B cell (primary cell): Measurements from ENCODE around the gene CROCC. TPM values are rescaled to one million over a fixed set of nuclear protein-coding genes. Genes with fewer than 3 reads are reported as not detected.
A peak's percentile ranks its signal among the peaks of the same experiment; 100 is the strongest.
"Not testable (repeated sequence)": the region's sequence is repeated elsewhere in the genome, so short reads cannot be mapped to it uniquely, and the experiment has no call there.

Experiments used
- ATAC-seq: fragments of 200-7000 bp; cut with Tn5 transposase; one replicate; pipeline ENCODE4 v1.10.0; 2021; ENCODE audit warnings: low read depth, mild to moderate bottlenecking, moderate number of reproducible peaks, moderate library complexity
- CTCF ChIA-PET: fragments of 350-600 bp; sonication (Branson Sonifier 250); formaldehyde crosslinking; loops from one replicate; lab custom pipeline; 2021; ENCODE audit warnings: antibody characterized with exemption, inconsistent platforms; lab: Charles Lee
- POLR2A ChIA-PET: fragments of 350-600 bp; sonication (Branson Sonifier 250); formaldehyde crosslinking; loops from one replicate; lab custom pipeline; 2021; ENCODE audit warnings: antibody characterized with exemption; lab: Charles Lee
- DNase-seq: peaks from one replicate; pipeline ENCODE4 v3.0.0; 2013
- H2AFZ ChIP-seq: 2 replicates; pipeline ENCODE4 v1.6.1; 2012; ENCODE audit warnings: mild to moderate bottlenecking, low read depth, low read length; ENCODE audit not compliant: insufficient read depth, poor library complexity, severe bottlenecking
- H3K27ac ChIP-seq, 2 donors: 1 replicate in 1 of 2; 2 replicates in 1 of 2; pipeline ENCODE4 v1.5.1; 2012 to 2013; ENCODE audit warnings: low read length in 2 of 2, mild to moderate bottlenecking in 2 of 2, moderate library complexity in 1 of 2
- H3K27me3 ChIP-seq, 4 experiments: fragments of 200-600 bp in 1 of 4; sonication (generic) in 1 of 4; replicated peaks in 1 of 4; 1 replicate in 2 of 4; 2 replicates in 2 of 4; pipeline versions ENCODE4 v1.6.1 to v1.7.0; 2013 to 2016; ENCODE audit warnings: low read length in 3 of 4, mild to moderate bottlenecking in 2 of 4, mixed read lengths in 1 of 4, moderate library complexity in 1 of 4; ENCODE audit not compliant: insufficient read depth in 4 of 4, control insufficient read depth in 3 of 4; ENCODE audit errors: control extremely low read depth in 1 of 4
- H3K36me3 ChIP-seq, 2 experiments: replicated peaks in 1 of 2; 1 replicate in 1 of 2; 2 replicates in 1 of 2; pipeline versions ENCODE4 v1.6.1 to v1.7.1; 2013; ENCODE audit warnings: low read length in 1 of 2; ENCODE audit not compliant: insufficient read depth in 2 of 2, control insufficient read depth in 1 of 2; ENCODE audit errors: control extremely low read depth in 1 of 2, extremely low read depth in 1 of 2
- H3K4me1 ChIP-seq, 2 donors: fragments of 200-600 bp in 1 of 2; sonication (generic) in 1 of 2; 1 replicate in 1 of 2; 2 replicates in 1 of 2; pipeline versions ENCODE4 v1.5.1 to v1.6.1; 2013 to 2017; ENCODE audit warnings: low read length in 2 of 2; ENCODE audit not compliant: control insufficient read depth in 2 of 2, insufficient read depth in 2 of 2
- H3K4me2 ChIP-seq: replicated peaks from 2 replicates; pipeline ENCODE3; 2012; ENCODE audit warnings: mild to moderate bottlenecking, low read depth, low read length; ENCODE audit not compliant: poor library complexity, severe bottlenecking
- H3K4me3 ChIP-seq, 5 experiments: fragments of 200-600 bp in 1 of 5; sonication (generic) in 1 of 5; 1 replicate in 3 of 5; 2 replicates in 2 of 5; pipeline versions ENCODE4 v1.5.1 to v1.7.0; 2011 to 2016; ENCODE audit warnings: low read length in 4 of 5, mild to moderate bottlenecking in 4 of 5, low read depth in 2 of 5, control low read depth in 1 of 5, moderate library complexity in 1 of 5; ENCODE audit not compliant: insufficient read depth in 1 of 5; ENCODE audit errors: control extremely low read depth in 1 of 5, extremely low read depth in 1 of 5
- H3K79me2 ChIP-seq: fragments of 200-600 bp; sonication (generic); one replicate; pipeline ENCODE4 v1.6.0; 2016; ENCODE audit warnings: low read length; ENCODE audit not compliant: control insufficient read depth, insufficient read depth
- H3K9ac ChIP-seq: fragments of 200-600 bp; sonication (generic); 2 replicates; pipeline ENCODE4 v1.6.1; 2017; ENCODE audit warnings: mild to moderate bottlenecking, low read length, moderate library complexity
- H3K9me3 ChIP-seq, 3 donors: one replicate each; pipeline versions ENCODE4 v1.6.1 to v1.7.1; 2013; ENCODE audit warnings: low read length in 2 of 3; ENCODE audit not compliant: control insufficient read depth in 2 of 3, insufficient read depth in 1 of 3; ENCODE audit errors: control extremely low read depth in 1 of 3
- H4K20me1 ChIP-seq: 2 replicates; pipeline ENCODE4 v1.6.0; 2012; ENCODE audit warnings: mild to moderate bottlenecking, low read length; ENCODE audit not compliant: insufficient read depth, control insufficient read depth, poor library complexity, severe bottlenecking
- H3K27ac Mint-ChIP-seq: one replicate; pipeline ENCODE4 v1.8.0; 2021; ENCODE audit warnings: mixed read lengths
- H3K27me3 Mint-ChIP-seq: one replicate; pipeline ENCODE4 v1.8.0; 2021; ENCODE audit warnings: mixed read lengths
- H3K4me1 Mint-ChIP-seq: one replicate; pipeline ENCODE4 v1.8.0; 2021; ENCODE audit warnings: mixed read lengths
- H3K4me3 Mint-ChIP-seq: one replicate; pipeline ENCODE4 v1.8.0; 2021; ENCODE audit warnings: mixed read lengths
- H3K9me3 Mint-ChIP-seq: one replicate; pipeline ENCODE4 v1.8.0; 2022; ENCODE audit warnings: mixed read lengths; ENCODE audit not compliant: insufficient read depth
- CTCF ChIP-seq: fragments of 200-600 bp; IDR thresholded peaks from one replicate; pipeline ENCODE4 v1.8.0; 2022; ENCODE audit warnings: antibody characterized with exemption, mild to moderate bottlenecking
- EZH2 ChIP-seq: IDR thresholded peaks from 2 replicates; pipeline ENCODE4 v1.6.1; 2012; ENCODE audit warnings: borderline replicate concordance, low read depth, mild to moderate bottlenecking, moderate library complexity, low read length; ENCODE audit not compliant: insufficient read depth, poor library complexity, severe bottlenecking
- WGBS: methylation state at CpG from one replicate; pipeline ENCODE4 v1.1.5; 2013; ENCODE audit warnings: missing lambda C conversion rate; ENCODE audit not compliant: insufficient coverage; 5-methylcytosine and 5-hydroxymethylcytosine counted together
- intact Hi-C: fragments of 100-400 bp; cut with micrococcal nuclease; formaldehyde crosslinking; loops from one replicate; pipeline ENCODE4 v1.10.0; 2022
- polyA plus RNA-seq: library from polyadenylated mRNA; depleted of rRNA; stranded (reverse); fragments of >200 nt; gene quantifications from 2 replicates; pipeline ENCODE4 v1.2.3, GENCODE V29; 2012
- total RNA-seq, 2 donors: library from RNA; stranded (reverse); fragments of 120-200 nt in 1 of 2; gene quantifications; 1 replicate in 1 of 2; 2 replicates in 1 of 2; pipeline versions ENCODE4 v1.2.3 to v1.2.4, GENCODE V29; 2013 to 2022

Gene CROCC
- total and polyA plus RNA-seq, 2 donors (not counting 1 experiment from before 2014, with no cell fraction given) = 66.2 to 120 TPM

GRCh38 chr1:16915627-16915973 lies 6.1 kb upstream of the CROCC start:
- Histone ChIP-seq H3K4me1 (peaks cover 25 to 27% of the 10 kb centered on the region in 2 donors), H3K4me3 (no peak overlapping the region), H2AFZ (no peak overlapping the region), H3K79me2 (no peaks in the 10 kb centered on the region), H3K4me2 (no peak overlapping the region), H3K9me3 (peaks cover 0 to 6% (median 0%) of the 10 kb centered on the region in 3 donors), H3K9ac (no peak overlapping the region), H3K27me3 (no peaks in the 10 kb centered on the region), H3K27ac (no peak overlapping the region), H4K20me1 (no peaks in the 10 kb centered on the region), H3K36me3 (no peaks in the 10 kb centered on the region)
- intact Hi-C loops = loop anchor here (2.0 kb wide), 1 partner anchor 97 kb away; no protein-coding TSS in a partner anchor
- TF ChIP-seq EZH2 = no peak
- no peak for TF ChIP-seq CTCF
- ChIA-PET POLR2A (interaction anchor here (0.7 kb wide), 1 partner anchor 12 kb away, joined by 3 read pairs; no protein-coding TSS in a partner anchor), CTCF (interaction anchor here (0.9 kb wide), 1 partner anchor 45 kb away, joined by 3 read pairs; no protein-coding TSS in a partner anchor)
- H3K27ac Mint-ChIP-seq = peak overlapping the region; percentile 84
- ATAC-seq (no peak), DNase-seq (no peak)
- H3K27me3 Mint-ChIP-seq = no peaks in the 10 kb centered on the region
- peaks cover 25% of the 10 kb centered on the region for H3K4me1 Mint-ChIP-seq
- peak overlapping the region; percentile 91 for H3K4me3 Mint-ChIP-seq
- H3K9me3 Mint-ChIP-seq = no peaks in the 10 kb centered on the region
- WGBS = 73% methylated on average over 4 of the region's 4 CpGs

DNA sequence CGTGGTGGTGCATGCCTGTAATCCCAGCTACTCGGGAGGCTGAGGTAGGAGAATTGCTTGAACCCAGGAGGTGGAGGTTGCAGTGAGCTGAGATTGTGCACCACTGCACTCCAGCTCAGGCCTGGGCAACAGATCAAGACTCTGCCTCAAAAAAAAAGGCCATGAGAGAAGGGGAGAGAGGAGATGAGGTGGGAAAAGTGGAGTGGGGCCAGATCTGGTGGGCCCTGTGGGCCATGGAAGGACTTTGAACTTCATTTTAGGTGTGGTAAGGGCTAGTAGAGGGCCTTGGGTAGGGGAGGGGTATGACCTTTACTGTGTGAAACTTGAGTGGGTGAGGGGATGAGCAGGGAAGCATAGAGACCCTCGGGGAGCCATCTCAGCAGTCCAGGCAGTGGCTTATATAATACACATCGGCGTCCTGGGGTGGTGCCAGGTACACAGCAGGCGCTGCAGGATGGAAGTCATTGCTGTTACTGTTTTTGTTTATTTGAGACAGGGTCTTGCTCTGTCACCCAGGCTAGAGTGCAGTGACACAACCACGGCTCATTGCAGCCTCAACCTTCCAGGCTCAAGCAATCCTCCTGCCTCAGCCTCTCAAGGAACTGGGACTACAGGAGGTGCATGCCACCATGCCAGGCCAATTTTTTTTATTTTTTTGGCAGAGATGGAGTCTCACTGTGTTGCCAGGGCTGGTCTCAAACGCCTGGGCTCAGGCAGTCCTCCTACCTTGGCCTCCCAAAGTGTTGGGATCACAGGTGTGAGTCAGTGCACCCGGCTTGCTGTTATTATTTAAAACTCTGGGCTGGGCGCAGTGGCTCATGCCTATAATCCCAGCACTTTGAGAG lies 5.5 kb upstream of the CROCC start:
- H3K27me3 ChIP-seq, intact Hi-C loops, ATAC-seq, H3K9ac ChIP-seq, H3K79me2 ChIP-seq, H2AFZ ChIP-seq, H3K27ac ChIP-seq, DNase-seq, H3K9me3 Mint-ChIP-seq, H3K4me2 ChIP-seq, H4K20me1 ChIP-seq, H3K27me3 Mint-ChIP-seq, H3K36me3 ChIP-seq, H3K4me3 ChIP-seq, H3K9me3 ChIP-seq: not testable (repeated sequence)
- H3K27ac Mint-ChIP-seq = peak overlapping the region; percentile 34
- CTCF ChIA-PET = interaction anchor here (0.9 kb wide), 1 partner anchor 44 kb away, joined by 3 read pairs; no protein-coding TSS in a partner anchor
- H3K4me1 ChIP-seq = peaks cover 27 to 28% of the 10 kb centered on the region in 2 donors
- 86% methylated on average over 8 of the region's 10 CpGs for WGBS
- peaks cover 25% of the 10 kb centered on the region for H3K4me1 Mint-ChIP-seq
- POLR2A ChIA-PET = interaction anchor here (0.7 kb wide), 1 partner anchor 12 kb away, joined by 3 read pairs; no protein-coding TSS in a partner anchor
- H3K4me3 Mint-ChIP-seq = peak overlapping the region; percentile 58
